HL-60/S4 treated with phorbol 12-myristate 13-acetate at 8.2 ng/mL for 4 days and 3 days (cell line): ENCODE results near the gene FDXR.

Experiments
- in situ Hi-C: fragments of 300-500 bp; cut with MboI; formaldehyde crosslinking; loops from 2 replicates; pipeline ENCODE4 v1.15.0; 2022; ENCODE audit warnings: low sequenced_read_pairs

FDXR gene

GRCh38 chr17:74815550-74816370 is 57.0 kb downstream of the FDXR start:
- in situ Hi-C loops: no loop called here

DNA sequence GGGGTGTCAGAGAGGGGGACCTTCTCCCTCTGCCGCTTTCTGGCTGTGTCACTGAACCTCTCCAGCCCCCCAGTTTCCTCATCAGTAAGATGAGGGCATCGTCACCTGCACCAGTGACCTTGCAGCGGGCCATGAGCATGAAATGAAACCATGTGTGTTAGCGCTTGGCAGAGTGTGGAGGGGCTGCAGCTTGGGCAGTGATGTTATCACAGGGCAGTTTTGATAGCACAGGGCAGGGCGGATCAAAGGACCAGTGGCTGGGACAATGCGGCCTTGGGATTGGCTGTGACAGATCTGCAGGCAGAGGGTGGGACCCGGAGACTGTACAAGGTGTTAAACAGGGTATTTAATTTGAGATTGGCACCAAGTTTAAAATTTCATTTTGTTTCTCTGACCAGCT is 57.7 kb downstream of the FDXR start:
- in situ Hi-C loops: no loop called here

- in situ Hi-C loops: no loop called here
Measured at GRCh38 chr17:74814453-74814852, 58.3 kb downstream of the FDXR start.
